ENCODE measurements around the gene KRT83.

DNA sequence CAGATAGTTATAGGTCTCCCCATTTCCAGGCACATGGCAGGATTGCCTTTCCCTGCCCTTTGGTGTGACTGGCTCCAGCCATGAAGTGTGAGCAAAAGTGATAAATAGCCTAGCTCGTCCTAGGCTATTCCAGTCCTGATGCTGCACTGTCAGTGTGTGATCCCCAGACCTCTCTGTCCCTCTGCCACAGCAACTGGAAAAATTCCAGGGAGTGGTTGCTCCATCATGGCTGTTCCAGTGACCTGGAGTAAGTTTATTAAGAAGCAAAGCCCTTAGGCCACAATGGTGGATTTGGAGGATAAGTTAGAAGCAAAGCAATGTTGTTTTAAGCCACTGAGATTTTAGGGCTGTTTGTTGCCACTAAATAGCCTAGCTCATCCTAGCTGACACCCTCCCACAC, 9.8 kb upstream of the KRT83 start:
- TF ChIP-seq, protein P1, sequence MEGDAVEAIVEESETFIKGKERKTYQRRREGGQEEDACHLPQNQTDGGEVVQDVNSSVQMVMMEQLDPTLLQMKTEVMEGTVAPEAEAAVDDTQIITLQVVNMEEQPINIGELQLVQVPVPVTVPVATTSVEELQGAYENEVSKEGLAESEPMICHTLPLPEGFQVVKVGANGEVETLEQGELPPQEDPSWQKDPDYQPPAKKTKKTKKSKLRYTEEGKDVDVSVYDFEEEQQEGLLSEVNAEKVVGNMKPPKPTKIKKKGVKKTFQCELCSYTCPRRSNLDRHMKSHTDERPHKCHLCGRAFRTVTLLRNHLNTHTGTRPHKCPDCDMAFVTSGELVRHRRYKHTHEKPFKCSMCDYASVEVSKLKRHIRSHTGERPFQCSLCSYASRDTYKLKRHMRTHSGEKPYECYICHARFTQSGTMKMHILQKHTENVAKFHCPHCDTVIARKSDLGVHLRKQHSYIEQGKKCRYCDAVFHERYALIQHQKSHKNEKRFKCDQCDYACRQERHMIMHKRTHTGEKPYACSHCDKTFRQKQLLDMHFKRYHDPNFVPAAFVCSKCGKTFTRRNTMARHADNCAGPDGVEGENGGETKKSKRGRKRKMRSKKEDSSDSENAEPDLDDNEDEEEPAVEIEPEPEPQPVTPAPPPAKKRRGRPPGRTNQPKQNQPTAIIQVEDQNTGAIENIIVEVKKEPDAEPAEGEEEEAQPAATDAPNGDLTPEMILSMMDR (conservative IDR thresholded peaks at IDR 0.05): no peak
- no peak for TF ChIP-seq EZH2 (IDR thresholded peaks at IDR 0.05; ENCODE audit: low read depth)

Data from PC-9 (cell line).